Transverse colon (tissue), 4 donors: ENCODE results near the gene MZF1.

Experiments
- CTCF ChIP-seq, 5 experiments: fragments of 200-600 bp in 3 of 5; fragments of 450-650 bp in 2 of 5; sonication (generic) in 3 of 5; IDR thresholded peaks; 1 replicate in 2 of 5; 2 replicates in 3 of 5; pipeline ENCODE4 v1.5.1; 2016 to 2017; ENCODE audit warnings: antibody characterized with exemption in 5 of 5, inconsistent platforms in 3 of 5, mild to moderate bottlenecking in 2 of 5, moderate library complexity in 1 of 5
- POLR2A ChIP-seq: fragments of 450-650 bp; IDR thresholded peaks from one replicate; pipeline ENCODE4 v1.6.1; 2016; ENCODE audit warnings: antibody characterized with exemption, mild to moderate bottlenecking, moderate library complexity
- POLR2AphosphoS5 ChIP-seq, 3 donors: sonication (generic); formaldehyde crosslinking; IDR thresholded peaks; one replicate each; pipeline ENCODE4 v1.6.1; 2016; ENCODE audit warnings: antibody characterized with exemption in 3 of 3

- TF ChIP-seq POLR2AphosphoS5 (IDR thresholded peaks at IDR 0.05) (no peak), POLR2A (no peak), CTCF (IDR thresholded peaks at IDR 0.05) (no peak)
Observed at GRCh38 chr19:58578012-58578925, 5.1 kb upstream of the MZF1 start.
